Keratinocyte (primary cell): ENCODE data around the gene GJC1. TPM values are rescaled to one million over a fixed set of nuclear protein-coding genes. Genes with fewer than 3 reads are reported as not detected.

Experiments
- DNase-seq: peaks from one replicate; pipeline ENCODE4 v3.0.0-alpha.2; 2011; ENCODE audit warnings: low read depth, missing footprints, low spot score
- FAIRE-seq: peaks from 2 replicates; lab custom pipeline; 2011; peaks lifted over from hg19 to GRCh38; lab: Jason Lieb, UNC
- H2AFZ ChIP-seq: 2 replicates; pipeline ENCODE4 v1.6.0; 2012; ENCODE audit warnings: low read length, control low read depth, inconsistent platforms; ENCODE audit not compliant: control insufficient read depth
- H3K27ac ChIP-seq: 2 replicates; pipeline ENCODE4 v1.5.1; 2011; ENCODE audit warnings: low read length; ENCODE audit not compliant: control insufficient read depth, insufficient read depth
- H3K27me3 ChIP-seq: 3 replicates; pipeline ENCODE4 v1.6.0; 2011; ENCODE audit warnings: low read length; ENCODE audit not compliant: control insufficient read depth, insufficient read depth; ENCODE audit errors: extremely low read depth
- H3K36me3 ChIP-seq, 2 experiments: 2 replicates in 1 of 2; 3 replicates in 1 of 2; pipeline ENCODE4 v1.5.1; 2011; ENCODE audit warnings: low read length in 2 of 2, mild to moderate bottlenecking in 1 of 2; ENCODE audit not compliant: control insufficient read depth in 2 of 2, insufficient read depth in 2 of 2; ENCODE audit errors: extremely low read depth in 1 of 2
- H3K4me1 ChIP-seq: 3 replicates; pipeline ENCODE4 v1.5.1; 2011; ENCODE audit warnings: low read length; ENCODE audit not compliant: control insufficient read depth, insufficient read depth; ENCODE audit errors: extremely low read depth
- H3K4me2 ChIP-seq: 3 replicates; pipeline ENCODE4 v1.6.0; 2011; ENCODE audit warnings: low read depth, low read length; ENCODE audit not compliant: control insufficient read depth, insufficient read depth; ENCODE audit errors: extremely low read depth
- H3K4me3 ChIP-seq, 3 experiments: fragments of 200-600 bp in 1 of 3; sonication (generic) in 1 of 3; 2 replicates in 2 of 3; 3 replicates in 1 of 3; pipeline ENCODE4 v1.5.1; 2011 to 2016; ENCODE audit warnings: low read length in 3 of 3, mild to moderate bottlenecking in 3 of 3, control low read depth in 2 of 3, inconsistent platforms in 1 of 3, low read depth in 1 of 3, mixed read lengths in 1 of 3, mixed run types in 1 of 3, moderate library complexity in 1 of 3; ENCODE audit not compliant: control insufficient read depth in 2 of 3, insufficient read depth in 2 of 3; ENCODE audit errors: extremely low read depth in 1 of 3
- H3K79me2 ChIP-seq: 2 replicates; pipeline ENCODE4 v1.6.0; 2012; ENCODE audit warnings: low read length; ENCODE audit not compliant: control insufficient read depth, insufficient read depth
- H3K9ac ChIP-seq: 3 replicates; pipeline ENCODE4 v1.6.0; 2011; ENCODE audit warnings: low read length; ENCODE audit not compliant: control insufficient read depth, insufficient read depth; ENCODE audit errors: extremely low read depth
- H3K9me1 ChIP-seq: 3 replicates; pipeline ENCODE4 v1.6.0; 2011; ENCODE audit warnings: low read length; ENCODE audit not compliant: control insufficient read depth, insufficient read depth; ENCODE audit errors: extremely low read depth
- H3K9me3 ChIP-seq: 2 replicates; pipeline ENCODE4 v1.5.1; 2012; ENCODE audit warnings: low read depth, low read length; ENCODE audit not compliant: control insufficient read depth
- H4K20me1 ChIP-seq: 3 replicates; pipeline ENCODE4 v1.6.0; 2011; ENCODE audit warnings: low read length; ENCODE audit not compliant: control insufficient read depth, insufficient read depth; ENCODE audit errors: extremely low read depth
- EZH2 ChIP-seq: IDR thresholded peaks from one replicate; pipeline ENCODE4 v1.6.1; 2012; ENCODE audit warnings: inconsistent platforms, mild to moderate bottlenecking, low read length, moderate library complexity
- dilution Hi-C: fragments of 300-500 bp; cut with MboI; formaldehyde crosslinking; loops from one replicate; pipeline ENCODE4 v1.7.0; 2020; ENCODE audit warnings: low sequenced_read_pairs; ENCODE audit not compliant: extremely low pct_ligation_motif_present
- polyA plus RNA-seq, 5 experiments: library from polyadenylated mRNA; depleted of rRNA in 3 of 5; stranded (reverse) in 3 of 5; stranded (forward) in 1 of 5; unstranded in 1 of 5; fragments of >200 nt; gene quantifications; 1 replicate in 1 of 5; 2 replicates in 3 of 5; 3 replicates in 1 of 5; pipeline versions ENCODE4 v1.2.1 to v1.2.3, GENCODE V29; 2011 to 2012; ENCODE audit warnings: missing spikeins in 2 of 5, low read depth in 1 of 5, low replicate concordance in 1 of 5
- TF ChIP-seq, protein P1 (sequence below), 3 experiments: IDR thresholded peaks in 1 of 3; conservative IDR thresholded peaks in 1 of 3; optimal IDR thresholded peaks in 1 of 3; 2 replicates in 2 of 3; 3 replicates in 1 of 3; pipeline versions ENCODE3 to v1.5.1; 2011; ENCODE audit warnings: low read length in 3 of 3, mild to moderate bottlenecking in 3 of 3, moderate library complexity in 2 of 3, control low read depth in 1 of 3, inconsistent platforms in 1 of 3; ENCODE audit not compliant: insufficient read depth in 2 of 3; ENCODE audit errors: extremely low read depth in 1 of 3

GJC1 gene
- polyA plus RNA-seq, 1 donor (not counting 4 experiments of a cell fraction or from before 2014, with no cell fraction given) = 11.1 TPM

DNA sequence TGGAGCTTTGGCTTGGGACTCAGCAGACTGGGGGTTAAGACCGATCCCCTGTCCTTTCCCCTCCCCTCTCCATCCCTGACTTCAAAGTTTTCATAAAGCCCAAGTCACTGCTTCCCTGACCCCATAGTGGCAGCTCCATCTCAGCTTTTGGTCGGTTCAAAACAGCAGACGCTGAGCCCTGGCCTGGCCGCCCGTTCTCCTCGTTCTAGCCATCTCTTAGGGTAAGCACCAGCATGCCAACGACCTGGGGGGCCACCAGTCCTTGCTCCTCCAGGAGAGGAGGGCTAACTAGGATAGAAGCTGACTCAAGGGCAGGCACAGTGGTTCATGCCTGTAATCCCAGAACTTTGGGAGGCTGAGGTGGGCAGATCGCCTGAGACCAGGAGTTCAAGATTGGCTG, 16.1 kb upstream of the GJC1 start:
- Histone ChIP-seq H3K79me2 (no peaks in the 10 kb centered on the region), H3K9ac (no peak overlapping the region), H3K36me3 (peaks cover 7% of the 10 kb centered on the region in 2 experiments), H4K20me1 (no peaks in the 10 kb centered on the region), H3K4me2 (no peak overlapping the region), H3K27ac (no peak overlapping the region), H3K9me3 (no peaks in the 10 kb centered on the region), H3K4me1 (no peaks in the 10 kb centered on the region), H3K4me3 (no peak overlapping the region), H3K27me3 (no peaks in the 10 kb centered on the region), H3K9me1 (no peaks in the 10 kb centered on the region), H2AFZ (no peak overlapping the region)
- no peak for TF ChIP-seq EZH2
- TF ChIP-seq, protein P1, sequence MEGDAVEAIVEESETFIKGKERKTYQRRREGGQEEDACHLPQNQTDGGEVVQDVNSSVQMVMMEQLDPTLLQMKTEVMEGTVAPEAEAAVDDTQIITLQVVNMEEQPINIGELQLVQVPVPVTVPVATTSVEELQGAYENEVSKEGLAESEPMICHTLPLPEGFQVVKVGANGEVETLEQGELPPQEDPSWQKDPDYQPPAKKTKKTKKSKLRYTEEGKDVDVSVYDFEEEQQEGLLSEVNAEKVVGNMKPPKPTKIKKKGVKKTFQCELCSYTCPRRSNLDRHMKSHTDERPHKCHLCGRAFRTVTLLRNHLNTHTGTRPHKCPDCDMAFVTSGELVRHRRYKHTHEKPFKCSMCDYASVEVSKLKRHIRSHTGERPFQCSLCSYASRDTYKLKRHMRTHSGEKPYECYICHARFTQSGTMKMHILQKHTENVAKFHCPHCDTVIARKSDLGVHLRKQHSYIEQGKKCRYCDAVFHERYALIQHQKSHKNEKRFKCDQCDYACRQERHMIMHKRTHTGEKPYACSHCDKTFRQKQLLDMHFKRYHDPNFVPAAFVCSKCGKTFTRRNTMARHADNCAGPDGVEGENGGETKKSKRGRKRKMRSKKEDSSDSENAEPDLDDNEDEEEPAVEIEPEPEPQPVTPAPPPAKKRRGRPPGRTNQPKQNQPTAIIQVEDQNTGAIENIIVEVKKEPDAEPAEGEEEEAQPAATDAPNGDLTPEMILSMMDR (optimal IDR thresholded peaks at IDR 0.05 in 1 of 3, IDR thresholded peaks at IDR 0.05 in 1 of 3, conservative IDR thresholded peaks at IDR 0.05 in 1 of 3; ENCODE audit: extremely low read depth in 1 of 3, insufficient read depth in 2 of 3, low read length in 3 of 3) = no peak
- dilution Hi-C loops = no loop called here
- DNase-seq (no peak), FAIRE-seq (no peak)

DNA sequence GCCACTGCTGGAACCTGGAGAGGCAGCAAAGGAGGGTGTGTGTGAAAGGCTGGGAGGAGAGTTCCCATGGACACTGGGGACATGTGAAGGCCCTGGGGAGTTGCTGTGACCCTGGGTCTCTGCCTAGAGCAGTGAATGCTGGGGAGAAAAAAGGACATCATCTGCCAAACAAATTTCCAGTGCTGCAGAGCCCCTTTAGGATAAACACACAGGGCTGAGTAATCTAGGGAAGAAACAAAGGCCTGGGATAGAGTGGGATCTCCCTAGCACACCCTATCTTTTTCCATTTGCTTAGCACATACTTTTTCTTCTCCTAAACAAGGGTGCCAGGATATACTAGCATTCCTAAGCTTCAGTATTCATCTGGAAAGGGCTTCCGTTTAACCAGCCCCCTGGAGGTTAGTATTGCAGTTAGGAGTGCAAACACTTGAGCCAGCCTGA, 14.3 kb upstream of the GJC1 start:
- no peaks in the 10 kb centered on the region for H3K27me3 ChIP-seq
- no peak overlapping the region for H3K27ac ChIP-seq
- H3K79me2 ChIP-seq = no peaks in the 10 kb centered on the region

More for the DNA sequence above, 14.3 kb upstream of the GJC1 start:
- DNase-seq (no peak), FAIRE-seq (no peak)
- H2AFZ ChIP-seq = no peak overlapping the region
- no peaks in the 10 kb centered on the region for H3K9me1 ChIP-seq
- no peaks in the 10 kb centered on the region for H3K4me1 ChIP-seq
- dilution Hi-C loops = no loop called here
- H3K4me2 ChIP-seq = no peak overlapping the region
- H3K9me3 ChIP-seq = no peaks in the 10 kb centered on the region
- no peak overlapping the region for H3K4me3 ChIP-seq
- H4K20me1 ChIP-seq = no peaks in the 10 kb centered on the region
- no peak overlapping the region for H3K9ac ChIP-seq
- TF ChIP-seq, protein P1 (optimal IDR thresholded peaks at IDR 0.05 in 1 of 3, IDR thresholded peaks at IDR 0.05 in 1 of 3, conservative IDR thresholded peaks at IDR 0.05 in 1 of 3; ENCODE audit: extremely low read depth in 1 of 3, insufficient read depth in 2 of 3, low read length in 3 of 3) = no peak
- TF ChIP-seq EZH2 = no peak
- H3K36me3 ChIP-seq = no peaks in the 10 kb centered on the region
